Measurements from ENCODE around the gene PLEKHG4B. TPM values are rescaled to one million over a fixed set of nuclear protein-coding genes. Genes with fewer than 3 reads are reported as not detected.

The PLEKHG4B gene
- polyA plus RNA-seq, 1 of the 3 experiments (the other 2 are of a cell fraction), result 0.18 TPM

GRCh38 chr5:82097-82496, 9.9 kb upstream of the PLEKHG4B start (continued):
- TF ChIP-seq REST (IDR thresholded peaks at IDR 0.05; ENCODE audit: low read depth, low read length) (no peak), YY1 (IDR thresholded peaks at IDR 0.05; ENCODE audit: low read depth) (no peak), IRF3 (IDR thresholded peaks at IDR 0.05; ENCODE audit: low read depth, low read length) (no peak), NRF1 (IDR thresholded peaks at IDR 0.05; ENCODE audit: low read depth, low read length) (no peak), SIN3A (IDR thresholded peaks at IDR 0.05; ENCODE audit: borderline replicate concordance, low read depth, low read length) (no peak), MXI1 (IDR thresholded peaks at IDR 0.05; ENCODE audit: low read depth, low read length) (no peak), CTCF (IDR thresholded peaks at IDR 0.05) (no peak)

GRCh38 chr5:82570-82969, 9.4 kb upstream of the PLEKHG4B start:
- H3K79me2 ChIP-seq (ENCODE audit: insufficient read depth), result no peaks in the 10 kb centered on the region
- H3K4me2 ChIP-seq, result no peak overlapping the region
- WGBS (ENCODE audit: low lambda C conversion rate), result 71% methylated on average over 10 of the region's 10 CpGs
- H4K20me1 ChIP-seq (ENCODE audit: insufficient read depth), result no peaks in the 10 kb centered on the region
- no peaks in the 10 kb centered on the region; a peak in 1 of 4 replicates for H3K4me1 ChIP-seq (ENCODE audit: control insufficient read depth in 1 of 2, insufficient read depth in 2 of 2, low read depth in 1 of 2, low read length in 1 of 2)
- no peak overlapping the region for H2AFZ ChIP-seq (ENCODE audit: low read depth)
- H3F3A ChIP-seq (replicated peaks; ENCODE audit: insufficient read depth), result no peaks in the 10 kb centered on the region
- ChIA-PET POLR2A (no interaction called here), CTCF (interaction anchor here (0.8 kb wide), 1 partner anchor 9 kb away, joined by 3 read pairs; the partner anchor contains the start of gene PLEKHG4B)
- H3K36me3 ChIP-seq (replicated peaks in 1 of 2; ENCODE audit: control insufficient read depth in 1 of 2, insufficient read depth in 2 of 2, low read length in 1 of 2), result no peaks in the 10 kb centered on the region
- H3K27ac ChIP-seq (ENCODE audit: low read depth in 2 of 2, low read length in 1 of 2), result no peak overlapping the region
- H3K9me3 ChIP-seq, result no peaks in the 10 kb centered on the region
- no peak overlapping the region for H3K9ac ChIP-seq
- H3K27me3 ChIP-seq (ENCODE audit: insufficient read depth), result no peaks in the 10 kb centered on the region
- TF ChIP-seq YY1 (IDR thresholded peaks at IDR 0.05; ENCODE audit: low read depth) (no peak), NFIC (IDR thresholded peaks at IDR 0.05; ENCODE audit: borderline replicate concordance) (no peak), RFX5 (IDR thresholded peaks at IDR 0.05; ENCODE audit: low read length) (no peak), GATA2 (CRISPR knock-in tag; IDR thresholded peaks at IDR 0.05) (no peak), MEF2A (IDR thresholded peaks at IDR 0.05; ENCODE audit: borderline replicate concordance, low read depth) (no peak), FOXJ3 (CRISPR knock-in tag; IDR thresholded peaks at IDR 0.05) (no peak), SMC3 (IDR thresholded peaks at IDR 0.05; ENCODE audit: low read depth, low read length) (no peak), USF2 (IDR thresholded peaks at IDR 0.05; ENCODE audit: borderline replicate concordance, low read depth, low read length) (no peak), TAF1 (IDR thresholded peaks at IDR 0.05; ENCODE audit: borderline replicate concordance, low read depth, low read length) (no peak), ELF1 (IDR thresholded peaks at IDR 0.05) (no peak), CHD2 (IDR thresholded peaks at IDR 0.05; ENCODE audit: low read length, partially characterized antibody) (no peak), MAX (IDR thresholded peaks at IDR 0.05; ENCODE audit: low read depth) (no peak), EP300 (IDR thresholded peaks at IDR 0.05; ENCODE audit: borderline replicate concordance in 1 of 2, low read depth in 1 of 2, low read length in 1 of 2) (no peak), JUND (IDR thresholded peaks at IDR 0.05) (no peak), FOSL2 (IDR thresholded peaks at IDR 0.05; ENCODE audit: borderline replicate concordance, low read depth) (no peak), IRF3 (IDR thresholded peaks at IDR 0.05; ENCODE audit: low read depth, low read length) (no peak), GABPA (IDR thresholded peaks at IDR 0.05; ENCODE audit: low read depth) (no peak), TCF12 (IDR thresholded peaks at IDR 0.05) (no peak), EZH2phosphoT487 (IDR thresholded peaks at IDR 0.05; ENCODE audit: borderline replicate concordance, low read depth) (no peak), POLR2AphosphoS5 (IDR thresholded peaks at IDR 0.05; ENCODE audit: low read depth, low read length) (no peak)
- no peaks in the 10 kb centered on the region for H3K9me2 ChIP-seq
- no peak for DNase-seq
- H3K4me3 ChIP-seq (ENCODE audit: low read depth in 2 of 2, low read length in 1 of 2), result no peak overlapping the region

Measured in SK-N-SH (cell line).